DOHH2 (cell line): ENCODE data around the gene LPXN.

ENCODE experiments used
- EZH2phosphoT487 ChIP-seq: fragments of 200-600 bp; sonication (generic); IDR thresholded peaks from 2 replicates; pipeline ENCODE4 v1.6.1; 2017; ENCODE audit warnings: borderline replicate concordance, mild to moderate bottlenecking, antibody characterized with exemption, low read length, moderate library complexity, mixed read lengths
- TF ChIP-seq, protein P1 (sequence below): fragments of 200-600 bp; sonication (generic); IDR thresholded peaks from one replicate; pipeline ENCODE4 v1.5.1; 2014; ENCODE audit warnings: antibody characterized with exemption, mild to moderate bottlenecking, low read depth, low read length; ENCODE audit not compliant: poor library complexity, severe bottlenecking

DNA sequence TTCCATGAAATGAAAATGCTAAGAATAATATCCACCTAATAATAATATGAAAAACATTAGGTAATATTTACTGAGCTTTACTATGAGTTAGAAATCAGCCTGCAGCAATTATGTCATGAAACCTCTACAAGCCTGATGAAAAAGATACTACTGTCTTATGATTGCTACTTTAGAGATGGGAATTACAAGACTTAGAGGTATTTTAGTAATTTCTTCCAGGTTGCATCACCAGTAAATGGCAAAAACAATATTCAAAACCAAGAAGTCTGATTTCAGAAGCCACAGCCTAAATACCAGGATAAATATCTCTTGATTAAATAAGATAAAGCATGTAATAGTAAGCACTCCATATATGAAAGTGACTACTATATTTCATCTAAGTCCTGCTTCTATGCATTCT, 81.6 kb downstream of the LPXN start:
- TF ChIP-seq, protein P1, sequence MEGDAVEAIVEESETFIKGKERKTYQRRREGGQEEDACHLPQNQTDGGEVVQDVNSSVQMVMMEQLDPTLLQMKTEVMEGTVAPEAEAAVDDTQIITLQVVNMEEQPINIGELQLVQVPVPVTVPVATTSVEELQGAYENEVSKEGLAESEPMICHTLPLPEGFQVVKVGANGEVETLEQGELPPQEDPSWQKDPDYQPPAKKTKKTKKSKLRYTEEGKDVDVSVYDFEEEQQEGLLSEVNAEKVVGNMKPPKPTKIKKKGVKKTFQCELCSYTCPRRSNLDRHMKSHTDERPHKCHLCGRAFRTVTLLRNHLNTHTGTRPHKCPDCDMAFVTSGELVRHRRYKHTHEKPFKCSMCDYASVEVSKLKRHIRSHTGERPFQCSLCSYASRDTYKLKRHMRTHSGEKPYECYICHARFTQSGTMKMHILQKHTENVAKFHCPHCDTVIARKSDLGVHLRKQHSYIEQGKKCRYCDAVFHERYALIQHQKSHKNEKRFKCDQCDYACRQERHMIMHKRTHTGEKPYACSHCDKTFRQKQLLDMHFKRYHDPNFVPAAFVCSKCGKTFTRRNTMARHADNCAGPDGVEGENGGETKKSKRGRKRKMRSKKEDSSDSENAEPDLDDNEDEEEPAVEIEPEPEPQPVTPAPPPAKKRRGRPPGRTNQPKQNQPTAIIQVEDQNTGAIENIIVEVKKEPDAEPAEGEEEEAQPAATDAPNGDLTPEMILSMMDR, result no peak
- no peak for TF ChIP-seq EZH2phosphoT487
